HG03571 (cell line): ENCODE data around the gene PTPRN.
"Not testable (repeated sequence)": the region's sequence is repeated elsewhere in the genome, so short reads cannot be mapped to it uniquely, and the experiment has no call there.

Experiments
- ATAC-seq: cut with Tn5 transposase; IDR thresholded peaks from one replicate; pipeline ENCODE4 v1.9.1; 2021; ENCODE audit not compliant: unreplicated experiment

Gene PTPRN

DNA sequence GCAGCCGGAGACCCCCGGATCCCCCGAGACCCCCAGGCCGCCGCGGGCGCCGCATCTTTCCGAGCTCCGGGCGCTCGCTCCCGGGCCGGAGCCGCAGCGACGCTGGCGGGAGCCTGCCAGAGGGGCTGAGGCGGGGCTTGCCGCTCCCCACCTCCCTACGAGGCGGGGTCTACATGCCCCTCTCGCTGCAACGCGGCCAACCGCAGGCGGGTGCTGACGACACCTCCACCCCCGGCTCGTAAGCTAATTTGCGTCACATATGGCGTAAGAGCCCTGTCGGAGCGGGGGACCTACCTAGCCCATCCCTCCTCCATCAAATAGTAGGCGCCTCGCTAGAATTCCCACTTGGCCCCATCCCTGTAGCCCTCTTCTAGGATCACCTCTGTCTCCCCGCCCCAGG is at the start of gene PTPRN:
TSS of gene PTPRN (minus strand) at position 124 of the 400 bp plus-strand sequence. CDS start at position 55, 69 bp downstream.
- no peak for ATAC-seq

- no peak for ATAC-seq
Observed at GRCh38 chr2:219358170-219359075, 49.2 kb upstream of the PTPRN start.

- no peak for ATAC-seq
Observed at GRCh38 chr2:219356834-219357233, 47.6 kb upstream of the PTPRN start.

GRCh38 chr2:219354582-219354981 is 45.4 kb upstream of the PTPRN start:
- ATAC-seq, result no peak

GRCh38 chr2:219353129-219353528 is 43.9 kb upstream of the PTPRN start:
- ATAC-seq, result no peak

- no peak for ATAC-seq
Observed at GRCh38 chr2:219352448-219353023, 43.3 kb upstream of the PTPRN start.

GRCh38 chr2:219350710-219351221 is 41.6 kb upstream of the PTPRN start:
- no peak for ATAC-seq

DNA sequence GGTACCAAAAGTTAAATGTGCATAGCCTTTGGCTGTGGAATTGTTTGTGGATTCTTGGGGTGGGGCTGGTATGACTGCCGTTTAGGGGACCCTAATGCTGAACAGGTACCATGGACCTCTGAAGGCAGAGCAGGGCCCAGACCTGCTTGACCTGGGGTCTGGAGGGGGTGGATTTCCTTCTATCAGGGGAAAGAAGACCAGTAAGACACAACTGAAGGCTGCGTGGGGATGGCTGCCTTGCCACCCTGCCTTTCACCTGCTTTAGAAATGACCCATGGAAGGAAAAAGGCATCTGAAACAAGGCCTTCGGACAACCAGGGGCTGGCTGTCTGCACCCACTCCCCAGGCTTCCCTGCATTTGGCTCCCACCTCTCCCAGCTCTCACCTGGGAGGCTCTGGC is 41.0 kb upstream of the PTPRN start:
- ATAC-seq, result no peak

GRCh38 chr2:219344751-219345430 is 35.7 kb upstream of the PTPRN start:
- ATAC-seq, result no peak

DNA sequence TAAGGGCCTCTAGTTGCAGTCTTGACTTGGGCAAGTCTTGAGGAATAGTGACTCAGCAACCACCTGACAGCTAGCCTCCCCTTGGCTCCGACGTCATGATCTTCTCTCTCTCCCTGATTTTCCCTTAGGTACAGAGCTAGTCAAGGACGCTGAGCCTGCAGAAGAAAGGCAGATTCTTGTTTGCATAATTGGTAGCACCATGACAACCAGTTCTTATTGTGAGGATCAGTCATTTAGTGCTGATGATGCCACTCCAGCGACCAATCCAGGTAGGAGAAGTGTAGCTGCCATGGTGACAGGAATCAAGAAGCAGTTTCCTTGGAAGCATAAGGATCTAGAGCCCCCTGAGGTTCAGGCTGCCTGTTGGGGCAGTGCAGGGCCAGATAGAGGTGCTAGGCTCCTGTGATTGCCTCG is 26.2 kb upstream of the PTPRN start:
- no peak for ATAC-seq

DNA sequence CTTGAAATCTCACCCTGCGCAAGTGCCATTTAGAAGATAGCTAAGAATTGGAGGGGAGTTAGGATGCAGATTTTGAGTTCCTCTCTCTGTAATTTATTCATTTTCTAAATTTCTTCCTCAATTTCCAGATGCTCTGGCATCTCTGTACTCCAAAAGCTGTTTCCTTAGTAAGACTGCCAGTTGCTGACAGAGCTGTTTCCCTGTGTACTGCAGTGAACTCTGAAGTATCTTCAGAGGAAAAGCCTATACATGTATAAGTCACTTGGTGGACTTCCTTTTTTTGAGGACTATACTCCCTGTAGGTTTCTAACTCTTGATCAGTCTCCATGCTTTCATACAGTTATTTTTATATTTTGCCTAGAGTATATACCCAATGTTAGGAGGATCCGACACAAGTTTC is 24.9 kb upstream of the PTPRN start:
- no peak for ATAC-seq

- ATAC-seq, result no peak
Observed at GRCh38 chr2:219332542-219332941, 23.3 kb upstream of the PTPRN start, which contains the start of gene RESP18. RESP18 (minus strand) TSS chr2:219332744.

GRCh38 chr2:219331560-219332213 is 22.5 kb upstream of the PTPRN start:
- ATAC-seq, result no peak

- ATAC-seq, result no peak
Observed at GRCh38 chr2:219327719-219328118, 18.5 kb upstream of the PTPRN start.

DNA sequence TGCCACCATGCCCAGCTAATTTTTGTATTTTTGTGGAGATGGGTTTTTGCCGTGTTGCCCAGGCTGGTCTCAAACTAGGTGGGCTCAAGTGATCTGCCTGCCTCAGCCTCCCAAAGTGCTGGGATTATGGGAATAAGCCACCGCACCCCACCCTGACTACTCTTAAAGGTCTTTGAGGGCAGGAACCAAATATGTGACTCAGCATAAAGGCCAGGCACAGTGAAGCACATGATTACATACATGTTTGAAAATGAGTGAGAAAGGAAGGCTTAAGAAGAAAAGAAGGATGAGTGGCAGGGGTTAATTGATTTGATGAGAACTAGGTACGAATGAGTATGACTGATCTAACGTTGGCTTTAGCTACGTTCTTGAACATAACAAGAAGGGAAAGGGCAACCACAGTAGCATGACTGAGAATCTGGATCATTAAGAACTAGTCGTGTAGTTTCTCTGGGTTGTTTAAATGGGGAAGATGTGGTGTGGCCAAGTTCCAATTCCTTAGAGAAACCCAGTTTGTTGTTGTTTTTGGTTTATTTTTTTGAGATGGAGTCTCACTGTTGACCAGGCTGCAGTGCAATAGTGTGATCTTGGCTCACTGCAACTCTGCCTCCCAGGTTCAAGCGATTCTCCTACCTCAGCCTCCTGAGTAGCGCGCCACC is 16.6 kb upstream of the PTPRN start:
- no peak for ATAC-seq

GRCh38 chr2:219325136-219325535 is 15.9 kb upstream of the PTPRN start:
- ATAC-seq, result no peak

DNA sequence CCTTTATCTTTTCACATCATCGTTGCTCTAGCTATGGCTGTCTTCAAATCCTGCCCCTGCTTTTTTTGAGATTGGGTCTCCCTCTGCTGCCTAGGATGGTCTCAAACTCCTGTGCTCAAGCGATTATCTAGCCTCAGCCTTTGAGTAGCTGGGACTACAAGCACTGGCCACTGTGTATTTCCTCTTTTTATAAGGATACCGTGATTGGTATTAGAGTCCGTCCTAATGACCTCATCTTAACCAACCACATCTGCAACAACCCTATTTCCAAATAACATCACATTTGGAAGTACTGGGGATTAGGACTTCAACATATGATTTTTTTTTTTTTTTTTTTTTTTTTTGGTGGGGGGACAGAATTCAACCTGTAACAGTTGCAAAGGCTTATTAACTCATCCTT is 14.2 kb upstream of the PTPRN start:
- no peak for ATAC-seq

DNA sequence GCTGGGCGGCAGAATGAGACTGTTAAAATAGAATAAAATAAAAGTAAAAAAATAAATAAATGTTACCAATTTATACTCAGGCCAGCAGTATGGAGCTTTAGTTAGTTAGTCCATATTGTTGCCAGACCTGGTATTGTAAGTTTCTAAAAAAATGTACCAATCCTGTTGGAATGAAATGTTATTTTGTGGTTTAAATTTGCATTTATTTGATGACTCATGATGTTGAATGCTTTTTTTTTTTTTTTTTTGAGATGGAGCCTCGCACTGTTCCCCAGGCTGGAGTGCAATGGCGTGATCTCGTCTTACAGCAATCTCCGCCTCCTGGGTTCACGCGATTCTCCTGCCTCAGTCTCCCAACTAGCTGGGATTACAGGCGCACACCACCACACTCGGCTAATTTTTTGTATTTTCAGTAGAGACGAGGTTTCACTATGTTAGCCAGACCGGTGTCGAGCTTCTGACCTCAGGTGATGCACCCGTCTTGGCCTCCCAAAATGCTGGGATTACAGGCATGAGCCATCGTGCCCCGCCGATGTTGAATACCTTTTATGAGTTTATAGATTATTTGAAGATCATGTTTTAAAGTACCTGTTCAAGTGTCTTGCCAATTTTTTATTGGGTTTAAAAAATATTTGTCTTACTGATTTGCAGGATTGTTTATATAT is 5.7 kb upstream of the PTPRN start:
- ATAC-seq, result no peak

GRCh38 chr2:219312683-219313263 is 3.6 kb upstream of the PTPRN start:
- ATAC-seq, result not testable (repeated sequence)
